Activated CD4-positive, alpha-beta T cell treated with anti-CD3 and anti-CD28 coated beads for 4 hours (primary cell): ENCODE results near the gene DIO3.
A peak's percentile ranks its signal among the peaks of the same experiment; 100 is the strongest.

Source experiments
- DNase-seq, 2 donors: peaks; one replicate each; pipeline ENCODE4 v3.0.0-alpha.2; 2020

DIO3 gene

DNA sequence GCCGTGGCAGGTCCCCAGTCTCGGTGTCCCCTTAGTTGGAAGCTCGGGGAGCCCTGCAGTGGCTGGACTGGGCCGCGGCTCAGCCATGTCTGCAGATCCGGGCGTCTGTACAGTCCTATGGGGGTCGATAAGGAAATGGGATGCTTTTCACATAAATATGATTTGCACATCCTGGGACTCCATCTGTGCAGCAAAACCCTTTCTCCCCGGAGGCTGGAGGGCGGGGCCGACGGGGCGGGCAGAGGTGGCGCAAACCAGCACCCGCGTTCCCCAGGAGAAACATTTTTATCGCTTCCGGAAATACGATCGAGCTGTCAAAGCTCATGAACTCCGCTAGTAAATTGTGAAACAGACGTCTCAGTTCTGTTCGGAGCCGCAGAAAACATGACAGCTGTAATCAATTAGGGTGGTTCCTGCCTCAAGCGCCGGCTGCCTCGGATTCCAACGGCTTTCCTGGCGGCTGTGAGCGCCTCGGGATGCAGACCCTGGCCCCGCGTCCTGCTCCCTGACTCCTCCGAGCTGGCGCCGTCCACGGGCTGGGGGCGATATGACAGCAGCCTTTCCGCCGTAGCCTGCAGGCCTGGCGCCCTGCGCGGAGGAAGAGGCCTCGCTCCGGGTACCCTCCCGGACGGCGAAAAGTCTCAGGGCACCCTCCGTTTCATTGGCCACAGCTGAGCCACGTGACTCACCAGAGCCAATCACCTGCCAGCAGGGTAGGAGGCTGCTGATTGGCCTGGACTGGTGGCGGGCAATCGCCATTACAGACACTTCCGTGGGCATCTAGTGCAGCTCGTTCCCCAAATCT is 23.0 kb downstream of the DIO3 start:
- DNase-seq, result no peak

DNA sequence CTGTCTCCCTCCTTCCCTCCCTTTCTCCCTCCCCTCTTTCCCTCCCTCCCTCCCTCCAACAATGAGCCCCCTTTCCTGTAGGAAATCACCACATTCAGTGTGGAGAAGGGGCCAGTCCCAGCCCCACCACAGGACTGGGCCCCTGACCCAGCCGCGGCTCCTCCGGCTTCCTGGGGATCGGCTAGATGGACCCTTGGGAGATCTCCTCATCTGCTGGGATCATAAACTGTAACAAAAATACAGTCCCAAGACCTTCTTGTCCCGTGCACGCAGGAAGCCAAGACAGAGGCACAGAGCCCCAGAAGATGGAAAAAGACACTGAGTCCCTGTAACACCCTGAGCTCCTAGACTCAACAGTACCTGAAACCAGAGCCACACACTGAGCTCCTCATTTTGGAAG is 23.9 kb downstream of the DIO3 start:
- DNase-seq, result no peak

DNA sequence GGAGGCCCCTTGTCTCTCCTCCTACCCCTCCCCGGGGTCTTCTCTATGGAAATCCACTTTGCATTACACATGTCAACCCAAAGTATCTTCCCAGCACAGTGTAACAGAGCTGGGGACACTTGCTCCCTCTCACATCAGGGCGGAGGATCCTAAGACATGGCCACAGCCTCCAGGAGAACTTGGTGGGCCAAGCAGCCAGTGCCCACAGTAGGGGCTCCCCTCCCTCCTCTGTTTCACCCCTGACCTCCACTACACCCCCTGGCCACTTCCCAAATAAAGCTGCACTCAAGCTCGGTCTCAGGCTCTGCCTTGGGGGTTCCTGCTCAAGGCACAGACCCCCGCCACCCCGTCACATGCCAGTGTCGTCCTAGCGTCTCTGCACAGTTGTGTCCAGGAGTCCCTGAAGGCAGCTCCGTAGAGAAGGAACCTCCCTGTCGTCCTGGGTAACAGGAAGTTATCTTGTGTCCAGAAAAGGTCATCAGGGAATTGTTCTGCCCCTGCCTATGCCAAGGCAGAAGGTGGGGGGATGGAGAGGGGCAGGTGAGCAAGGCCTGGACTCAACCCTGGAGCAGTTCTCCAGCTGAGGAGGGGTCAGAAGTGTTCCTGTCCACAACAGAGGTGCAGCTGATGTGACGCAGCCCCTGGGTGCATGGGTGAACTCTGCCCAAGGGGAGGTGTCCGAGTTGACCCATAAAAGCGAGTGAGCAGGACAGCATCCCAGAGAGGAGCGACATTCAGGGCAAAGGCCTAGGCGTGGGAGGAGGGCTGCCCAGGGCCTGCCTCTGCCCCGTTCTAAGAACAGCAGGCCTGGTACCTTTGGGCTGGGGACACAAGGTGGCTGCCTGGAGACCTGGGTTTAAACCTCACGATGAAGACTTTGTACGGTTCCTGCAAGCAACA is 25.5 kb downstream of the DIO3 start:
- DNase-seq, result no peak

DNA sequence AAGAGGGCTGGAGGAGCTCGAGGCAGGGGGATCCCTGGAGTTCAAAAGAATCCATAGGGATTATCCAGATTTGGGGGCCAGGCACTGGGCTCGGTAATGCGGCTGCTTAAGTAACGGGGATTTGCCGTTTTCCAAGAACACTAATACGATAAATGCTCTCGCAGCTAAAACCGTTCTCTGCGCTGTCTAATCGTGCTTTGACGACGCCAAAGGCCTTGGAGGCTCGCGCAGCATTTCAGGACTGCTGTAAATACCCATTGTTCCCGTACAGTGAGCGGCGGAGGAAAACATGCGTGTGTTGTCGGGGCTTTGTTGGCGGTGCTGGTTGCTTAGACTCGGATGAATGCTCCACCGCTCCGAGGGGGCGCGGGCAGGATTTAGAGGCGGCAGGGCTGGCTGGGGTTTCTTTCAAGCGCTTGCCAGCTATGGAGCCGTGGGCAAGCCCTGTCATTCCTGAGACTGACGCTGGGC is 26.2 kb downstream of the DIO3 start:
- DNase-seq, result no peak

DNA sequence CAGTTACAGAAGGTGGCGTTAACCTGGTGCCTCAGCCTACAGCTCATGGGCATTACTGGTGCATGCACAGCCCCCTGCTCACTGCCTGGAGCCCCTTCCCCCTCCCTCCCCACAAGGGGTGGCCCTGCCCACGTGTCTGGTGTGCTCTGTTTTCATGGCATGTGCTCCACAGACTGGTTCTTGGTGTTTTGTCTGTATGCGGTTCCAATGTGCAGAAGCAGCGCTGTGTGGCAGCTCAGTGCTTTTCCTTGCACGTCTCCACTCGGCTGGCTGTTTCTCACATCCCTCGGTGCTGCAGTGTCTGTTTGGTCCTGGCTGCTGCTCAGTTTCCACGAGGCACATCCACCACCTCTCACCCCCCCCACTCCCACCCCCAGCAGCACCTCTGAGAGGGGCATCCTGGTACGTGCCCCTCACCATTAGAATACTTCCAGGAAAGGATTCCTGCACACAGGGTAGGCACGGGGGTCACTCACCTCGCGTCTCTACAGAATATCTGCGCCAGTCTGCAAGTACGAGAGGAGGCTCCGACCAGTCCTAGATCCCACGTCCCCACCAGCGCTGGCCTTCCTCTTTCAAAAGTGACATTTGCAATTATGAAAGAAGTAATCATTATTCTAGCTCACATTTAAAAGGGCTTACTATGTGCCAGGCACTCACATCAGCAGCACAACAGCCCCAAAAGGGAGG is 27.1 kb downstream of the DIO3 start:
- DNase-seq, result no peak

DNA sequence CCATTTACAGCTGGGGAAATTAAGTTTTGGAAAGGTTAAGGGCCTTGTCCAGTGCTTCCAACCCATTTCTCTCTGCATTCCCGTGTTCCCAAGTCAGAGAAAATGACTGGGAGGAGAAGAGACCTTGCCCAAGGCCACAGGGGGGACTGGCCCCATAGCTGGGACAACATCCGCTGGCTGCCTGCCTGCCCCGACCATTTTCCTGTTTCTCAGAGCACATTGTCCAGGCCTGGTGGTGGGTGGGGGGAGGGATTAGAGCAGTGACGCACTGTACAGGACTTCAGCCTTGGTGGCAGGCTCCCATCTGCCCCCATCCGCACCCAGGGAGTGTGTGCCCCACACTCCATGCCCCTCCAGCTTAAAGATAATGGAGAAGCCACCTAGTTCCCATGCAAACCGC is 27.7 kb downstream of the DIO3 start:
- DNase-seq, result no peak

DNA sequence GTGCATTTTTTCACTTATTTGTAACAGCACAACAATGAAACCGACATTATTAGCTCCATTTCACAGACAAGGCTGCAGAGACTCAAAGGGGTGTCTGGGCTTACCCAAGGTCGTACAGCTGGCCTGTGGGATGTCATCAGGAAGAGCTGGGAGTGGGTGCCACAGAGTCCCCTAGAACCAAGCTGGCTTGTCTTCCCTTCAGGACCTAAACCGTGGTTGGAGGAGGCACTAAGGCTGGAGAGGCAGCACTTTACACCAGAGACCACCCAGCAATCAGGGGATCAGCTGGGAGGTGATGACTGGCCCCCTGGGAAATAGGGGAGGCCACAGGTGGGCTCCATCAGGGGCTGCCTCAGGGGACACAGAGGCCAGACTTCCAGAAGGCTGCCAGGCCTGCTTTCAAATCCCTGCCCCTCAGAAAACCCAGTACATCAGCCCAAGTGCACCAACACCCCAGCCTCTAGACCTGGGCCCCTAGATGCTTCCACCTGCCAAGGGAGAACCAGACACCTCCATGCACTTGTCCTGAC is 28.3 kb downstream of the DIO3 start:
- no peak for DNase-seq

DNA sequence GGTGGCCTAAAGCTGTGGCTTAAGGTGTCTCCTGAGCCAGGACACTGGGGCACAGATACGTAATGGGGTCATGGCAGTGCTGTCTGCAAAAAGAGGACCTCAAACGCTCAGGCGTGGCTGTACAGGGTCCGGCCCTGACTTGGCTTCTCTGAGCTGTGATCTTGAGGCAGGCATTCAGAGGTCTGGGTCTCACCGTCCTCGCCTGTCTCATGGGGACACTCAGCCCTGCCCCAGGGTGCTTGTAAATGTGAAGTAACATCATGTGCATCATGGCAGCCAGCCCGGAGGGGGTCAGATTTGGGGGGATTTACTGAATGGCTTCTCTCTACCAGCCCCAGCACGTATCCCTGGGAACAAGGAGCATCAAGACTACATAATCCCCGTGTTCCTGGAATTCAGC is 28.8 kb downstream of the DIO3 start:
- DNase-seq, result no peak

DNA sequence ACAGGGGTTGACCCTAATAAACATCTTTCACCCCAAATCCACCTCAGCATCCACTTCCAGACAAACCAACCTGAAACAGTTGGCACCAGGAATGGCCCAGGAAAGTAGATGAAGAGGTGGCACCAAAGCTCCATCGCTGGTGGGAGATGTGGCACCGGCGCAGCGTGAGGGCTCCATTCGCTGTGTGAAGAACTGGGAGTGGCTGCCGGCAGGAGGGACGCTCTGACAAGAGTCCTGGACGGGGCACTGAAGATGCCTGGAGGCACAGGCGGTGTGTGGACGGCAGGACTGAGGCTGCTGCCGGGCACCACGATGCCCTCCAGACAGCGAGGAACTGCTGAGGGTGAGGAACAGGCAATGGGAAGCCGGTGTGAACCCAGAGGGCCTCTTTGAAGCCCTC is 29.3 kb downstream of the DIO3 start:
- no peak for DNase-seq

DNA sequence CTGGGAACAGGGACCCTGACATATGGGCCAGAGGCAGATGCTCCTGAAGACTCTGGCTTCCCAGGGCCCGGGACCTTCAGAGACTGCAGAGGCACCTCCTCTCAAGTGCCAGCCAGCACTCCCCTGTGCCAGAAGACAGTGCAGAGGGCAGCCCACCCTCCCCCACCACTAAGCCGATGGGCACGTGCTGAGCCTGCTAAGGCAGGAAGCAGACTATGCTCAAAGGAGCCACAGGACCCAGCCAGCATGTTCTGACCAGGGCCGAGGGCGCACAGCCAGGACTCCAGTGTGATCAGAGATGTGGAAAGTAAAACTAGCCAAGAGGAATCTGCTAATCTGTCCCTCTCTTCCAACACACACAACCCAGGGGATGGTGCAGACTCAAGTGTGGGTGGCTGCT is 29.8 kb downstream of the DIO3 start:
- no peak for DNase-seq

DNA sequence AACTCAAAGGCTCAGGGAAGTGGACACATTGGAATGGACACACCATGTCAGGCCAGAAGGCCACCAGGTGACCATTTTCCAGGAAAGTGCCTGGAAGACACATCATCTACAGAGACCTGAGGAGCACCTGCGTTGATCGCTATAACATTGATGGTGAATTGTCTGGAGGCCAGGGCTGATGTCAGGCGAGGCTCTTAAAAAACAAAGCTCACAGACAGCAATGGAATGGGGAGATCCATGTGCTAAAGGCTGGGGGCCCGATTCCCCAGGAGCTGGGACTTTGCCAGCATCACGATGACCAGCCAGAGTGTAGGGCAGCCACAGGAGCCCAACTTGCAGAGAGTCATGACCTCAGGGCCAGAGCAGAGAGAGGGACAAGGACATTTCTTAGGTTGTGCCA is 30.3 kb downstream of the DIO3 start:
- DNase-seq, result no peak

DNA sequence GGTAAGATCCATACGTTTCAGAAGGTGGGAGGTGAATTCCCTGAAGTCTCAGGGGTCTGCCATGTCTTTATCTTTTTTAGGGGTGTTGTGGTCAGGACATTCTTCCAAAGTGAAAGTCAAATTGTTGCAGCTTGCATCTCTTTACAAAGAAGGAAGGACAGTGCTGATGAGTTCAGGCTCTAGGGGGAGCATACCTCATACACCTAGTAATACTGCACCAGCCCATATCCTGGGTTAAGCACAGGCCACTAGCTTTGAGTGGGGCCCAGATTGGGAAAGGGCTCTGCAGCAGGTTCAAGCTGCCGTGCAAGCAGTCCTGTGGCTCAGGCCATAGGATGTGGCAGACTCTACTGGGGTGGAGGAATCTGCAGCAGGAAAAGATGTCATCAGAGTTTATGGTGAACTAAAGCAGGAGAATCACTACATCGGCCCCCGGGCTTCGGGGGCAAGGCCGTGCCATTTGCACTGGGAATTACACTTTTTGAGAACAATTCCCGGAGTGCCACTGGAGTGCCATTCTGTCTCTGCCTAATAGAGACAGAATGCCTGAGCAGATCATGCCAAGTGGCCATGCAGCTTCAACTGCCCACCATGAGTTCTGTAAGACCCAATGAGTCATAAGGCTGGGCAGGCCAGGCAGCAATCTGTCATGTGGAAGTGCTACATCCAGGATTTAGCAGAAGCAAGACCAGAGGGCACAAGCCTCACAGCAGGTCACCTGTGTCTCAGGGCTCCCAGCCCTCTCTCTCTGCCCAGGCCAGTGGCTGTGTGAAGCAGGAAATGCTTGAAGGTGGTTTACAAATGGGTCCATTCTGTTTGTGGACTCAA is 32.3 kb downstream of the DIO3 start:
- DNase-seq, result no peak

DNA sequence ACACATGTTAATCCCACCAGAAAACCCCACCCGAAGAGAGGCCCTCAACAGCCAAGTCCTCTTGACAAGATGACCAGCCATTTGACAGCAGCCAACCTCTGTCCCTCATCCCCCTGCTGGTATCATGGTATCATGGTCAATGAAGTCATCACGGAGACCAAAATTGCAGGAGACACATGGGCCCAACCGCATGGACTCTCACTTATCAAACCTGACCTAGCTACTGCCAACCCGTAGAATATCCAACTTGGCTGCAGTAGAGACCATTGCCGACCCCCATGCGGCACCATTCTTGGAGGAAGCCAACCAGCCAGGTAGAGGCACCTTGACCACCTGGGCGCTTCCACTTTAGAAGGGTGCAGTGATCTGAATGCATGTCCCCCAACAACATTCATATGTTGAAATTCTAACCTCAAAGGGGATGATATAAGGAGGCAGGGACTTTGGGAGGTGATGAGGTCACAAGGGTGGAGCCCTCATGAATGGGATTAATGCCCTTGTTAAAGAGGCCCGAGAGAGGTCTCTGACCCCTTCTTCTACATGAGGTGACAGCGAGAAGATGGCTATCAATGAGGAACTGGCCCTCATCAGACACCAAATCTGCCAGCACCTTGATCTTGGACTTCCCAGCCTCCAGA is 33.3 kb downstream of the DIO3 start:
- no peak for DNase-seq

DNA sequence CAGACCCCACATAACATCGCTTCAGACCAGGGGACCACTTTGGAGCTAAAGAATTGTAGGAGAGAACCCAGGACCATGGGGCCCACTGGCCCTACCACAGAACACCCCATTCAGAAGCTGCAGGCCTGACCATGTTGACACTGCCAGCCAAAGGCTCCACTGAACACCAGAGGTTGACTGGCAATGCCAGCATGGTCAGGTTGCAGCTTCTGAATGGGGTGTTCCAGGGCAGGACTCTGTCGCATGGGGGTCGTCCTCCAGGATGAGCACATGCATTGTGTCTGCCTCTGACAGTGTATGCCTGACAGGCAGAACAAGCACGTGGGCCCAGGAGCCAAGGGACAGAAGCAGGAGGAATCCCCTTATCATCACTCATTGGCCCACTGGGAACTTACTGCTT is 34.1 kb downstream of the DIO3 start:
- DNase-seq, result no peak

DNA sequence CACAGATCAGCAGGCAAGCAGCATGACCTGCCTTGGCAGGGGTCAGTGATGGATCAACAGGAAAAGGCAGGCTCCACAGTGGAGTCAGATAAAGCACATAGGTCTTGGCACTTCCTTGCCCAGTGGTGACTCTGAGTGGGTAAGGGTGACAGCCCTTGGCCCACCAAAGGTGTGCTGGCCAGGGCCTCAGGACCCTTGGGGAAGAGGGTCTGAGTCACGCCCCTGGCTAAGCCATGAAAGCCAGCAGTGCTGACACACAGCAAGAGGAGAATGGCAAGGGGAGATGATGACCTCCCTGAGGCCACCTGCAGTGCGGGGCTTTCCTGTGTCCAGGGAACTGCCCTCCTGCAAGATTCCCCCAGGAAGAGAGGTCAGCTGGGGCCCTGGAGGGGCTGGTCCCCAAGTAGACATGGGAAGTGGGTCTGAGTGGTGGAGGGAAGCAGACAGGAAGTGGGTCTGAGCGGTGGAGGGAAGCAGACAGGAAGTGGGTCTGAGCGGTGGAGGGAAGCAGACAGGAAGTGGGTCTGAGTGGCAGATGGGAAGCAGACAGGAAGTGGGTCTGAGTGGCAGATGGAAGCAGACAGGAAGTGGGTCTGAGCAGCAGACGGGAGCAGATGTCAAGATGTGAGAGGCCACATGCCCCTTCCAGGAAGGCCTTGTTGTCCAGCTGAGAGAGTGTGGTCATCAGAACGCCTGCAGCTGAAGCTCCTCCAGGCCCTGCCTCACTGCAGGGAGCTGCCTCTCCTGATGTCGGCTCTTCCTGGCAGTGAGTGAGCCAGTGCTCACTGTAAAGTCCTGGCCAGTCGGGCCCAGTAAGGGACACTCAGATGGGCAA is 34.8 kb downstream of the DIO3 start:
- DNase-seq, result peak in 1 of 2 donors; percentile 14

DNA sequence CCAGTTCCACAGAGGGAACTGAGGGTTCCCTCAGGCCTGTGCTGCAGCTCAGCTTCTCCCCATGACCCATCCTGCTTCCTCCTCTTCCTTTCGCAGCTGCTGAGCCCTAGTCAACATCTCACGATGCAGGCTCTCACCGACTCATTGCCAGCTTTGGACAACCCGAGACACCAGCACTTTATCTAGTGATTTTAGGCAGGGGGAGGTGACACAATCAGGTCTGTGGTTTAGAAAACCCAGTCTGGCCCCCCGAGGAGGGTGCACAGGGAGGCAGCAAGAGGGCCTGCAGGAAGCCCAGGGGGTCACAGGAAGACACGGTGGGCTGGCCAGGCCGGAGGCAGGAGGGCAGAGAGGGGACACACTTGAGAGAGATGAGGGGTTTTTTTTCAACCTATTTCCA is 35.4 kb downstream of the DIO3 start:
- no peak for DNase-seq

DNA sequence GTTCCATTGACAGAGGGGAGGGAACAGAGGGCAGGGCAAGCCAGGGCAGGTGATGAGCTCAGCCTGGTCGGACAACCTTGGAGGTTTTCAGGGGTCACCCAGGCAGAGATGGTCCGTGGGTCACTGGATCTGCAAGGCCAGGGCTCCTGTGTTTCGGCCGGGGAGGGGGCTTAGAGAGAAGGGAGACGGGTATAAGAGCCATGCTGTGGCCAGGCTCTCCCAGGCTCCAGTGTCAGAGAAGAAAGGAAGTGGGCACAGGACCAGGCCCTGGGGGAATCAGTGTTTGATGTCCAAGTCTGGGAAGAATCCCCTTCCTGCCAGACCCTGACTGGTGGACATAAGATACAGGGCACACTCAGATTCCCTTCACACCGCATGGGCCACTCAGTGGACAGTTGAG is 36.9 kb downstream of the DIO3 start:
- DNase-seq, result no peak

DNA sequence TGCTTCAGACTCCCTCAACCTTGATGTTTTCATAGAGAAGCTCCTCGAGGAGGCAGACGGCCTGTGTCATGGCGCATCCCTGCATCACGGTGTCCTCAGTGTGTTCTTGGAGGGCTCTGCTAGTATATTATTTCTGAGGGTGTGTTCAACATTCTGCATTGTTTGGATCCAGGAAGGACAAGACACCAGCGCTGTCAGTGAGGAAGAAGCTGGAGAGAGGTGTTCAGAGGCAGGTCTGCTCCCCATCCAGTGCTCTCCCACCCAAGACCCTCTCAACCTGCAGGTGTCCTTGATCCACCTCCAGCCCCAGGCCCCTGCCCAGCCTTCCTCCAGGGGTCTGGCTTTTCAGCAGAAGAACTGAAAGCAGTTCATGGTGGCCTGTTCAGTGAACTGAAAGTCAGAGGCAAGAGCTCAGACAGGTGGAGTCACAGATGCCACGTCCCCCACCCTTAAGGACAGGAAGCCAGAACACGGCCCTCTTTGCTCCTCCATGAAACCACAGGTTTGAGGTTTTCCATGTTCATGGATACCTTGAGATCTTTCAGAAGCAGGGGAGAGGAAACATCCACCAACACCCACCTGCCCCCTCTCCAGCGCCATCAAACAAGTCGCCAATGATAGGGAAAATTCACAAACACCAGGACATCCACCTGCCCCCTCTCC is 37.4 kb downstream of the DIO3 start:
- DNase-seq, result no peak

DNA sequence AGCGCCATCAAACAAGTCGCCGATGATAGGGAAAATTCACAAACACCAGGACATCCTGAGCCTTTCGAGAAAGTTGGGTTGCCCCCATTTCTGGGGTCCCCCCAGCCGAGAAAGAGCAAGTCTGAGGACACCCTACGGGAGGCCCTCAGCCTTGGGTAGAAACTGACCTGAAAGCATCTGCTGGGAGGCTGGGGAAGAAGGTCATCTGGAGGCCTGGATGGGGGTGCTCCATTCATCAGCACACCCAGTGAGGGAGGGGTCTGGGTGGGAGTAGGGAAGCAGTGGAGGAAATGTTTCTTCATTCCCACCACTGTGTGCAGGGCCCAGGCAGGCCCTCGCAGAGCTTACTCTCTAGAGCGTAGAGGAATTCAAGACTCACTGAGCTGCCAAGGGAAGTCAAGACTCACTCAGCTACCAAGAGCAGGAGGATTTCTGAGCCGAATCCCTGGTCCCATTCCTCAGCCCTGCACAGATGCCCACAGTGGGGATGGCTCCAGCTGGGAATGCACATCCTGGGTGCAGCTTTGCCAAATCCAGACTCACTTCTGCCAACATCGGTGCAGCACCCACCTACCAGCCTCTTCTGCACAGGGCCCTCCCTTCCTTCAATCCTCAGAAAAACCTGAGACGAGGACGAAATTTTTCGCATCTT is 38.1 kb downstream of the DIO3 start:
- no peak for DNase-seq
